G401 (cell line): ENCODE measurements around the gene SLC22A23. TPM values are rescaled to one million over a fixed set of nuclear protein-coding genes. Genes with fewer than 3 reads are reported as not detected.

ENCODE experiments used
- DNase-seq: peaks from one replicate; pipeline ENCODE4 v3.0.0-alpha.2; 2015; ENCODE audit warnings: low spot score
- in situ Hi-C: cut with HindIII; loops from 2 replicates; pipeline ENCODE4 v1.10.0; 2016; ENCODE audit warnings: low sequenced_read_pairs, mixed read lengths
- total RNA-seq: library from RNA; depleted of rRNA; stranded (reverse); fragments of >200 nt; shearing (Covaris generic); gene quantifications from 2 replicates; pipeline ENCODE4 v1.2.3, GENCODE V29; 2014

Gene SLC22A23
- total RNA-seq, 1 experiment from 2014 or later = 0.20 TPM

DNA sequence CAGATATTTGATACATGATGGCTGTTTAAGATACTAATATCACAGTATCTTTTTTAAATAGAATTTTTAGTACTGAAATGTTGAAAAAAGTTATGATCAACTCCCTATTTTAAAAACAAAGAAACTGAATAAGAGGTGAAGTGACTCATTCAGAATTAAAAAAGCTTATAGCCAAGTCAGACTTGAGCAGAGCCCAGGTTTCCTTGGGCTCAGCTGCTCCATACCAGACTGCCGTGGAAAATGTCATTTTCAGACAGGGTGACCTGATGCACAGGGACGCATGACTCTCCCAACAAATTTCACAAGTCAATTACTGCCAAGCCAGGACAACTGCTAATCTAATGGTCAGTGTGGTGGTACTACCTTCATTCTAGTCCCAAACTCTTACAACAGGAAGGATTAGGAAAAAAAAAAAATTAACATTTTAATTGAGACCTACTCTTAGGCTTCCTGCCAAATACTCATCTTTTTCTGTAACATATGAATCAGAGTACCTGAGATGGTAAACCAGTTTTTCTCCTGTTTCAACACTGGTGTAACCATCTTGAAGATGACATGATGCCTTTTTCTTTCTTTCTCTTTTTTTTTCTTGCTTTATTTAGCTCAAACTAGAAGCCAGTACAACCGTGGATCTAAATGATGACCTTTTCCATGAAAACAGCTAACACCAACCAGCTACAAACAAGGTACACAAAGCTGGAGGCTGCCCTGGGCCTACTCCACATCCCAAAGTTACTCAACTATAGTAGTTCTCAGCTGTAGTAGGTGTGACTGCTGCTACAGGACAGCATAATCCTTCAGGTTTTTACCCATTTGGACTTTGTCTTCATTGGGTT, 30.5 kb downstream of the SLC22A23 start:
- no peak for DNase-seq
- in situ Hi-C loops = no loop called here

DNA sequence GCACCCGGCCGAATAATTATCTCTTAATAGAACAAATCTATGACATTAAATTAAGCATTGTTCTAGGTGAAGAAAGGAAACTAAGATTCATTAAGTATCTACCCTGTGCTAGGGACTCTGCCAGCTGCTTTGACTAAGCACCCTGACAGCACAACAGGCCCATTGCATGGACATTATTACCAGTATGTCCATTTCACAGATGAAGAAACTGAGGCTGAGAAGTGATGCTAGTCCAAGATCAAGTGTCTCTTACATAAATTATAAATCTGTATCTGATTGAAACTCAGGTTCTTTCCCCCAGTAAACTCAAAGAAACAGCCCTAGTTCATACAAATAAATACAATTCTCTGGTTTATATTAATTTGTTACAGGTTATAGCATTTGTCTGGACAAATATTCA, 31.3 kb downstream of the SLC22A23 start:
- no peak for DNase-seq
- in situ Hi-C loops = no loop called here

DNA sequence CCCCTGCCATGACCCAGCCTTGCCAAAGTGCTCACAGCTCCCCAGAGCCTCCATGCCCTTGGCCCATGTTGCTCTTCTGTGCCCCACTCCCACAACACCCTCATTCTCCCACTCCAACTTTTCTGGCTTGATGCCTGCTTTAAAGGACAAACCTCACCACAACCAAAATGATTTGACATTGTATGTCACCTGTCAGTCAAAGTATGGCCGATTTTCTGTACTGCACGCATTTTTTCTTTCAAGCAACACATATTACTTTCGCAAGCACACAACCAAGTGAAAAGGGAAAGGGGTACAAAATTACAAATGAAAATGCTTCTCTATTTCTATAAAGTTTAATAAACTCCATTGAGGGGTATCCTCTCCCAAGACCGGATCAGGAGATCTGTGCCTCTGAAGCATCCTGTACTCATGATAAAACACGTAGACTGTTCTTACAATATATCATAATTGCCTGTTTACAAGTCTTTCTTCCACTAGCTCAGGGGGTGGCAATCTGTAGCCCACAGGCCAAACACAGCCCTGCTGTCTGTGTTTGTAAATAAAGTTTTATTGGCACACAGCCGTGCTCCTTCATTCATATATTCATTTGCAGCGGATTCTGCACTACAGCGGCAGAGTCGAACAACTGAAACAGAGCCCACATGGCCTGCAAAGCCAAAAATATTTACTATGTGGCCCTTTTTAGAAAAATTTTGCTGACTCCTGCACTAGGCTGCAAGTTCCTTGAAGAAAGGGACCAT, 32.5 kb downstream of the SLC22A23 start:
- in situ Hi-C loops = no loop called here

DNA sequence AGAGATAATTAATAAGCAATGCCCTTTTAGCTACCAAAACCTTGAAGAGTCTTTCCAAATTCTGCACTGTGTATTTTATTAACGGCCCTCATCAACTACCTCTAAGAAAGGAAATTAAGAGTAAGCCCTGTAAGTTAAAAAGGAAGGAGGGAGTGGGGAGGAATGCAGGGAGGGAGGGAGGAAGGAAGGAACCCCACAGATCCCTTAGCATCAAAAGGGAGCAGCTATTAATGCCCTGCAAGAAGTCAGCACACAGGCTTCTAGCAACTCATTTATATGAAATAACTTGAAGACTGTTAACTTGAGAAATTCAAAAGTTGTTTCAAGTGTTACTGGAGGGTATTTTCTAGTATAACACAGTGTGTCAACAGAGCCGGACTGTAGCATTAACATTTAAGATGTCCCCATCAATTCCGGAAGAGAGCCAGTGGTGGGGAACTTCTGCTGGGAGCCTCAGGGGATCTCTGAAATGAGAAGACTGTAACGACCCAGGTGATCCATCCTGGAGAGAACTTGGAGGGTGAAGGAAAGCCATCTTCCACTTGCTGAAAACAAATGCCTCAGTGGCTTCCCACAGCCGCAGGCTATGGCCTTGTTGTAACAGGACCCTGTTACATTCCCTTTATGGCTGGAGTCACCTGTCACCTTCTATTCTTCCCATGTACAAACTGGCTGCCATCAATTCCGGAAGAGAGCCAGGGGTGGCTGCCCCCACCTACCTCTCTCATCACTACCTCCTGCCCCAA, 33.2 kb downstream of the SLC22A23 start:
- no peak for DNase-seq
- in situ Hi-C loops = no loop called here

More for the DNA sequence above, 32.5 kb downstream of the SLC22A23 start:
- DNase-seq = no peak

DNA sequence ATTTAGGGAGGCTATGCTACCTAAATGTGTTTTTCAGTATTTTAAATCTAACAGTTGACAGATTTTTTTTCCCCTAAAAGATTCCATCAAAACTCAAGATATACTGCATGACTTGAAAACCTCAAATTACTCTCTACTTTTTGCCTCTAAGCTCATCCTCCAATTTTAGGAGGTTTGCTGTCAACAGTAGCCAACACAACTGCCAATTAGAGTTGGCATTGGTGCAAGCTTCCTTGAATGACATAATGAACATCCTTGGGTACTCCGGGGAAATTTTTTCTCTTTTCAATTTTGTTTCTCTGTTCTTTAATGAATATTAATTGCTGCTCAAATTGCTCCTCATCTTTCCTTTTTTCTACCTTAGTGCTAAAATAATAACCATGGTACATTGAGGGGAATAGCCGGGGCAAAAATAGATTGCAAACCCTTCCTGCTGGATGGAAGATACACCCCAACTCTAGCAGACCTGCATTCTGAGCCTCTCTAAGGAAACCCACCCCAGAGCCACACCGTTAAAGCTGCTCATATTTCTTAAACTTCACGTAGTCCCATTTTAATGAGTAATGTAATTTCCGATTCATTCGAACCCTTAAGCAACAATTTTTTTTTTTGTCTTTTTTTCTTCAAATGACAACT, 34.3 kb downstream of the SLC22A23 start:
- in situ Hi-C loops = no loop called here
- DNase-seq = peak; percentile 32

DNA sequence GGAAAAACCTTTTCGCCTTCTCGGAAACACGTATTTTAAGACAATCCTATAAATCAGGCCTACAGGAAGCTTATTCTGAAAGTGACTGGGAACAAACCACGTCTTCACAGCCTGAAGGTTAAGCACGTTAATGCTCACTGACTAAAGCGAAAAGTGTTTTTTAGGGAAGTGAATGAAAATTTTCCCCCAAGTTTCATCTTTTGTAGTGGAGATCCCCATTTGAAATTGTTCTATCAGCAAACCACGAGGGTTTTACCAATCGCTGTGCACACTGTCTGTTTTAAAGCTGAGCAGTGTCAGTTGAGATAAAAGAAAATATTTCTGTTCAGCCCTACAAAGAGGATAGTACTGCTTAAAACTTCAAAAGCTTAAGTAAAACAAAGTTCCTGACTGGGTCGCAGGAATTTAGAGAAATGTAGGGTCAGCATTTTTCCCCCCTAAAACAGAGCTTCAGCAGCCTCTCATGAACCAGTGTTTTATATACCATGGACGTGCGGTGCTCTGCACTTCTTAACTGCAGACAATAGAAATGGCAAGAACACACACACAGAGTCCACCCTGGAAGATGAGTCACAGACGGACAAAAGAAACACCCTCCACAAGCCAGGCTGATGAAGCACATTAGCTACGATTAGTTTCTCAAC, 34.9 kb downstream of the SLC22A23 start:
- in situ Hi-C loops = no loop called here
- DNase-seq = no peak

DNA sequence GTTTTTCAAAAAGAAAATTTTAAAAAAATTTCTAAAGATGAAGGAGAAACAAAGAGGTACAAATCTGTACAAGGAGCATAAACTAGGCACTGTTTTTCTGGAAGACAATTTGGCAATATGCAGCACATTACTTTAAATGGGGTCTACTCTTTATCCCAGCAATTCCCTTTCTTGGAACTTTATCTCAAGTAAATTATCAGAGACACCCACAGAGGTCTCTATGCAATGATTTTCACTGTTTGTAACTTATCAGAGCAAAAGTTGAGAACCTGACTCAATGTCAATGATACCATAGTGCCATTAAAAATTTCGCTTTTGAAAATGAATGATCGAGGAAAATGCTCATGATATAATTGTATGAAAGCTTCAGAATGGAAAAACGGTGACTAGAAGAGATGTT, 35.7 kb downstream of the SLC22A23 start:
- no peak for DNase-seq

DNA sequence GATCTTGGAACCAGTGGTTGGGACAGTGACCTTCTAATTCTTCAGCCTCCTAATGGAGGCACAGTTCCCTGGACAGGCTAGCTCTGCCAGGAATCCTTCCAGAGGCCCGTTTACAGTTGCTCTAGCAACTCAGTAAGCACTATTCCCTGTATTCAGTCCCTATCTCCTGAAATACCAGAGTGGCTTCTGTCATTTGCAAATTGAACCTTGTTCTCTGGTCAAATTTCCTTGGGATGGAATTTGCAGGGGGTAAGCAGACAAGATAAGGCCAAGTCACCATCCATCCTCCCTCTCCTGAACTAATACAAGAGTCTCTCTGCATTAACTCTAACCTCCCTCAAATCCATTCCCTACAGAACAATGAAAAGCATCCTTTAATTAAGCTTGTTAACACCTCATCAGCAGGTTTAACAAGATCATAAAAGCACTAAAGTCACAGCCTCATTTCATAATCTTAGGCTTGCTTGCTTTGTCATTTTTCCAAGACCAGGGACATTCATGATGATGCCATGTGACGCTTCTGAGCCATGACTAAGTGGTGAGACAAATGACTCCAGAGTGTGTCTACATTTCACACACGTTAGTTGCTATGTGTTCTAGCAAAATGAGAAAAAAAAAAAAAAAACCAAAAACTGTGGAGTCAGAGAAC, 37.1 kb downstream of the SLC22A23 start:
- DNase-seq = no peak
- in situ Hi-C loops = no loop called here

More for the DNA sequence above, 35.7 kb downstream of the SLC22A23 start:
- in situ Hi-C loops = no loop called here

DNA sequence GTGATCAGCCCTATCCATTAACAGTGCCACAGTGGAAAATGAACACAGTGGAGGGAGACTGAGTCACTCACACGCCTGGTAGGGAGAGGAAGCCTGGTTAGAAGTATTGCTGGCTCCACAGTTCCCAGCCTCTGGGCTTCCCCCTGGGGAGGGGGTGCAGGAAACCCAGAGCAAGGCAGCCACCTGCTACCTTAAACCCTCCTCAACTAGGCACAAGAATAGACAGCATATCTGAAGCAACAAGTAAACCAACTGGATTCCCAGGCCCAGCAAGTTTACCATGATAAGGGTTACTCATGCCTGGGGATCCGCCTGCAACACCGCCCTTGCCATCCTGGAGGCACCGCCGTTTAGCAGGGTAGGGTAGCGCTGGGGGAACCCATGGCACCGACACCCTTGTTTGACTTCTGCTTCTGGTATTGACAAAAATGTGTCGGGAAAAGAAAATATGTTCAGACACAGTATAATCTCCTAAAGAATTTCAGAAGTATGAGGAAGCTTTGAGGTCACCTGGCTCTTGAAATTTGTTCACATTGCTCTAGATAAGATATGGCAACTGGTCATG, 38.3 kb downstream of the SLC22A23 start:
- in situ Hi-C loops = no loop called here
- no peak for DNase-seq

DNA sequence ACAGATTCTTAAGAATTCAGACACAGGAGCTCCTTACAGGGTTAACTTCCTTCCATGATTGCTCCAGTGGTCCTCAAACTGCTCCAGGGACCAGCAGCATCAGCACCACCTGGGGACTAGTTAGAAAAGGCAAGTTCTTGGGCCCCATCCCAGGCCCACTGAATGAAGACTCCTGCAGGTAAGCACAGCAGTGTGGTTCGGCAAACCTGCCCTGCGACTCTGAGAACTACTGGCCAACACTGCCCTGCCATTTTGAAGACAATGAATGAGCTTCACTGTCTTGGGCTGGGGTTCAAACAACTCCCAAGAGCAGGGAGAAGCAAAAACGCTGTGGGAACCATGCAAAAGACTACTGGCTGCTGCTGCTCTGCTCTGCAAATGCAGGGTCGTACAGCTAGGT, 39.4 kb downstream of the SLC22A23 start:
- in situ Hi-C loops = no loop called here
- no peak for DNase-seq

DNA sequence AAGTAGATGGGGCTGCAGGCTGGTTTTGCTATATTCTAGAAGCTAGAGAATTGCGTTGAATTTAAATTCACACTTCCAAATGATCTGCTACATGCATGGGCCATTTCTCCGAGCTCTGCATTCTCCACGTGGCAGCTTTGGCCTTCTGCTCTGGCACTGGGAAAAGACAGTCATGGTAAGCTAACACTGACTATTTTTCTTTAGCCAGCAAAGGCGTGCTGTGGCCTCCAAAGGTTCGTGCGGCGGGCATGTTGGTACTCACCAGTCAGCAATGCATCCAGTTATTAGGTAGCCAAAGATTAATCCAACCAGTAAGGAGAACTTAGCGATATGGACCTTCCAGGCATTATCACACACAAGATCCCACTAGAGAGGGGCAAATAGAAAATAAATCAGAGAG, 41.4 kb downstream of the SLC22A23 start:
- in situ Hi-C loops = no loop called here

DNA sequence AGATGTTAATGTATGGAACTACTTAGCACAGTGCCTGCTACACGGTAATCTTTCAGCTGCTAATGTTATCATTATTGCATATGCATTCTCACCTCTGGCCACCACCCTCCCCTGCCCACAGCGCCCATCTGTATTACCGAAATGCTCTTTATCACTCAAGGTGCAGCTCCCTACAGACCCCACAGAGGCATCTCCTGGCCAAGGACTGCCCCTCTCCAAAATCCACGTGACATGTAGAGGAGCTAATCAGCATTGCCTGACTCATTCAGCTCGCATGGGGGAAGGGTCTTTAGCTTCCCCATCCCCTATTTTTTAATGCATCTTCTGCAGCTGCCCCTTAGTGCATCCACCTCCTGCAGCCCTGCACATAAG, 41.8 kb downstream of the SLC22A23 start:
- in situ Hi-C loops = no loop called here
- no peak for DNase-seq

More for the DNA sequence above, 41.4 kb downstream of the SLC22A23 start:
- DNase-seq = no peak

DNA sequence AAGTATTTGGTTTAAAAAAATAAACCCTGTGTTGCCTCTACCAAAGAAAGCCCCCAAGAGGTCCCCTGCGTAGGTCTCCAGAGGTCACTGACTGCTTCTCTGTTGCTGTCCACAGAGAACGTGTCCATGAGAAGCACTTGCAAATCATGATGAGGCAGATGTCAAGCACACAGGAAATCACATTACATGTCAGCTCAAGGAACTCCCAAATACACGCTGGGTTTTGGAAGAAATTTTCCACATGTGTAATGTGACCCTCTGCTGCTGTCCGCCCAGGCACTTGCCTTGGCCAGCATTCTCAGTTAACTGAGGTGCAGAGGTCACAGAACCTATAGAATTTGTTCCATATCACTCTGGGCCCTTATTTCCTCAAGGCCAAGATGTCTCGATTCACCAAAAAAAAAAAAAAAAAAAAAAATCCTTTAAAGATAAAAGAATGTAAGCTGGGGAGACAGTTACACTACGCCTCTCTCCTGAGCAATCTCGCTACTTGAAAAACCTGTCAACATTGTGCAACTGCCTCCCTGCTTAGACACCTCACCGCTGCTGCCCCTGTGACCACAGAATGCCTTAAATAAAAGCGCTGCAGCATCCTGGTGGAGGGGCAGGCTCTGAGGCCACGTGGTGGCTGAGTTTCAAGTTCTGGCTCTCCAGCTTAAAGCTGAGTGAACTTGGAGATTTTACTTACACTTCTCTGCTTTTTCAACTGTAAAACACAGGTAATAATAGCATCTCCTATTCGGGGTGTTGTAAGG, 42.3 kb downstream of the SLC22A23 start:
- in situ Hi-C loops = no loop called here
- no peak for DNase-seq

DNA sequence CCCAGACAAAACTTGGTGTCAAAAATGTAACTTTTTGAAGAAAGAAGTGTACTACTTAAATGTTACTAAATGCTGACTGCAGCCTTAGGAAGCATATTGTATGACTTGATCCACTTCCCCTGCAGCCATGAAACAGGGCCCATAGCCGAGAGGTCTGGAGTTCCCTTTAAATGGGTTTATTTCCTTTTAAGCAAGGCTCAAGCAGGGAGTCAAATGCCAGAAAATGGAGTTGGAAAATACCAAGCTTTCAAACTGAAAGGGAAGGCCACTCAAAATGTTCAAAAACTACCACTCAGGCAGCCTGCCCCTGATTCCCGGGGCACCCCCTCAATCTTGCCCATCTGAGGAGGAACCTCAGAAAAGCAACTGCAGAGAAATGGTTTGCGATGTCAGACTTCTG, 43.3 kb downstream of the SLC22A23 start:
- in situ Hi-C loops = no loop called here
- no peak for DNase-seq

DNA sequence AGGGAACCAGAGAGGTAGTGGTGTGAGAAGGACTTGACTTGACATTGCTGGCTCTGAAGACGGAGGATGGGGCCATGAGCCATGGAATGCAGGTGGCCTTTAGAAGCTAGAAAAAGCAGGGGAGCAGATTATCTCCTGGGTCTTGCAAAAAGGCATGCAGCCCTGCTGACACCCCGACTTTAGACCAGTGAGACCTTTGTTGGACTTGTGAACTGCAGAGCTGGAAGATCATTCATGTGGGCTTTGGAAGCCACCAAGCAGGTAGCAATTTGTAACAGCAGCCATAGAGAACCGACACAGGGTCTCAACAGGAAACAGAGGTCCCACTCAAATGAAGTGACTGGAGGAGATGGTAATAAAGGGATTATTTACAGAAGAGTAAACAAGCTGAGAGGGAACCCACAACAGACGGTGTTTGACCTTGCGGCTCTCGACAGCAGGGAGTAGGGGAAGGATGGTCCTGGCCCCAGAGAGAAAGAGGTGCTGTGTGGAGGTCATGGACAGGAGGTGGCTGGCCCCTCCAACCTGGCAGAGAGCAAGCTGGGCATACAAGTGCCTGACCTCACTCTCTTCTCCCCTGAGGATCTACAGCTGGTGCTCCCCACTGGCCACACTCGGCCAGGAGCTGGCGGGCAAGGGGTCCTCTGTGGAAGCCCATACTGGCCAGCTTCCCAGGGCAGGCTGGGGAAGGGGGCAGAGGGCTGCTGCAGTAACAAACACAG, 43.9 kb downstream of the SLC22A23 start:
- in situ Hi-C loops = no loop called here

DNA sequence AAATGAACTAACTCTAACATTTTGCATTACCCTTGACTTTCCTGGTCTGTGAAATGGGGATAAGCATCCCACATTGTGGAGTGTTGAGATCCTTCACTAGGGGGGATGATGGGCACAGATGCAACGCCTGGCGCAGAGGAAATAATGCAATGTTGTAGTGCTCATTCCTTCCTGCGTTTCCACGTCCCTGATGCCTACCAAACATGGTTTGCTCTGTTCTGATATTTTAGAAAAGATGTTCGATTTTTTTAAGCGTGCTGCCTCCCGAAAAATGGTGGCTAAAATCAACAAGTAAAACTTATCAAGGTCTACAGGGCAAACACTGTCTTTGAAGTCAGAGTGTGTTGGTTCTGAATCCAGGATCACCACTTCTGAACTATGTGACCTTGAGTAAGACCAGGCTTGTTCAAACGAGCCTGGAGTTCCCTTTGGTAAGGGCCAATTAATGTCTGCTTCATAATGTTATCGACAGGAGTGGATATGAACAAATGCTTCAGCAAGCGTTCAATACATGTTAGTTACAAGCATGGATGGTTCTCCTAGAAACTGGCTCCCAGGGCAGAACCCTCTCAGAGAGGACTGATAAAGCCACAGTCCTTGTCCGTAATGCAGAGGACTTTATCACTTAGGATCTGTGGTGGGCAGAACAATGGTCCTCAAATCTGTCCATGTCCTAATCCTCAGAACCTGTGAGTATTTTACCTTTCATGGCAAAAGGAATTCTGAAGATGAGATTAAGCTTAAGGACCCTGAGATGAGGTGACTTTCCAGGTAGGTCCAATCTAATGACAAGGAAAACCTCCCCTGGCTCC, 44.7 kb downstream of the SLC22A23 start:
- in situ Hi-C loops = no loop called here
- DNase-seq = no peak

More for the DNA sequence above, 43.9 kb downstream of the SLC22A23 start:
- DNase-seq = no peak
